Skeletal muscle tissue (tissue), 4 donors: ENCODE measurements around the gene TRIM15. TPM values are rescaled to one million over a fixed set of nuclear protein-coding genes. Genes with fewer than 3 reads are reported as not detected.
A peak's percentile ranks its signal among the peaks of the same experiment; 100 is the strongest.

Experiments
- H3K27ac ChIP-seq: one replicate; pipeline ENCODE4 v1.7.0; 2013; ENCODE audit warnings: mild to moderate bottlenecking, low read depth, low read length, inconsistent platforms
- H3K27me3 ChIP-seq, 3 donors: one replicate each; pipeline ENCODE4 v1.7.0; 2013; ENCODE audit warnings: low read length in 3 of 3; ENCODE audit not compliant: control insufficient read depth in 3 of 3, insufficient read depth in 3 of 3
- H3K36me3 ChIP-seq, 3 donors: one replicate each; pipeline ENCODE4 v1.7.0; 2013; ENCODE audit warnings: low read length in 3 of 3; ENCODE audit not compliant: control insufficient read depth in 3 of 3, insufficient read depth in 3 of 3
- H3K4me1 ChIP-seq, 3 donors: one replicate each; pipeline ENCODE4 v1.7.0; 2013; ENCODE audit warnings: low read length in 3 of 3, mild to moderate bottlenecking in 3 of 3; ENCODE audit not compliant: control insufficient read depth in 3 of 3, insufficient read depth in 3 of 3
- H3K4me3 ChIP-seq, 3 donors: one replicate each; pipeline ENCODE4 v1.7.0; 2013; ENCODE audit warnings: low read length in 3 of 3
- H3K9ac ChIP-seq, 3 donors: one replicate each; pipeline ENCODE4 v1.7.0; 2013; ENCODE audit warnings: low read length in 3 of 3, mild to moderate bottlenecking in 3 of 3, moderate library complexity in 2 of 3, low read depth in 1 of 3
- H3K9me3 ChIP-seq, 3 donors: one replicate each; pipeline ENCODE4 v1.7.0; 2013; ENCODE audit warnings: low read length in 3 of 3; ENCODE audit not compliant: control insufficient read depth in 3 of 3
- total RNA-seq: library from RNA; depleted of rRNA; stranded (reverse); fragments of >200 nt; gene quantifications from one replicate; pipeline ENCODE4 v1.2.3, GENCODE V29; 2014
- donor health status: Osteomylitis.

Gene TRIM15
- total RNA-seq, 1 donor from 2014 or later = not detected

- H3K4me3 ChIP-seq = no peak overlapping the region
- no peak overlapping the region for H3K27ac ChIP-seq
- H3K36me3 ChIP-seq = peaks cover 46 to 65% (median 56%) of the 10 kb centered on the region in 3 donors
- H3K4me1 ChIP-seq = no peaks in the 10 kb centered on the region
- no peaks in the 10 kb centered on the region for H3K9me3 ChIP-seq
- no peaks in the 10 kb centered on the region for H3K27me3 ChIP-seq
- H3K9ac ChIP-seq = peak overlapping the region in 1 of 3 donors; percentile 16
Measured at GRCh38 chr6:30194797-30195690, 31.7 kb downstream of the TRIM15 start.

- Histone ChIP-seq H3K27ac (no peak overlapping the region), H3K4me1 (no peaks in the 10 kb centered on the region), H3K9me3 (no peaks in the 10 kb centered on the region), H3K27me3 (no peaks in the 10 kb centered on the region), H3K9ac (no peak overlapping the region), H3K36me3 (peaks cover 45 to 65% (median 56%) of the 10 kb centered on the region in 3 donors), H3K4me3 (no peak overlapping the region)
Measured at GRCh38 chr6:30195951-30196350, 32.6 kb downstream of the TRIM15 start.

- peaks cover 45 to 61% (median 54%) of the 10 kb centered on the region in 3 donors for H3K36me3 ChIP-seq
- no peaks in the 10 kb centered on the region for H3K27me3 ChIP-seq
- H3K9ac ChIP-seq = no peak overlapping the region
- H3K9me3 ChIP-seq = no peaks in the 10 kb centered on the region
- no peaks in the 10 kb centered on the region for H3K4me1 ChIP-seq
- no peak overlapping the region for H3K27ac ChIP-seq
- H3K4me3 ChIP-seq = no peak overlapping the region
Measured at GRCh38 chr6:30196376-30196775, 33.0 kb downstream of the TRIM15 start.

- H3K9ac ChIP-seq = no peak overlapping the region
- no peaks in the 10 kb centered on the region for H3K27me3 ChIP-seq
- peaks cover 38 to 56% (median 48%) of the 10 kb centered on the region in 3 donors for H3K36me3 ChIP-seq
- H3K27ac ChIP-seq = no peak overlapping the region
- H3K9me3 ChIP-seq = no peaks in the 10 kb centered on the region
- no peak overlapping the region for H3K4me3 ChIP-seq
- H3K4me1 ChIP-seq = no peaks in the 10 kb centered on the region
Measured at GRCh38 chr6:30198166-30199084, 35.1 kb downstream of the TRIM15 start.

- peaks cover 31 to 47% (median 37%) of the 10 kb centered on the region in 3 donors for H3K36me3 ChIP-seq
Measured at GRCh38 chr6:30200551-30201281, 37.4 kb downstream of the TRIM15 start.

GRCh38 chr6:30202366-30202765, 39.0 kb downstream of the TRIM15 start:
- Histone ChIP-seq H3K27me3 (no peaks in the 10 kb centered on the region), H3K27ac (no peak overlapping the region), H3K4me3 (no peak overlapping the region), H3K9me3 (no peaks in the 10 kb centered on the region), H3K36me3 (peaks cover 20 to 31% (median 22%) of the 10 kb centered on the region in 3 donors), H3K9ac (no peak overlapping the region), H3K4me1 (peaks cover 12 to 17% (median 13%) of the 10 kb centered on the region in 3 donors)

More at GRCh38 chr6:30200551-30201281, 37.4 kb downstream of the TRIM15 start:
- H3K27ac ChIP-seq = no peak overlapping the region
- peaks cover 0 to under 1% (median 0%) of the 10 kb centered on the region in 3 donors for H3K4me1 ChIP-seq
- no peak overlapping the region for H3K4me3 ChIP-seq
- H3K27me3 ChIP-seq = no peaks in the 10 kb centered on the region
- no peaks in the 10 kb centered on the region for H3K9me3 ChIP-seq
- no peak overlapping the region for H3K9ac ChIP-seq

GRCh38 chr6:30204116-30204515, 40.8 kb downstream of the TRIM15 start:
- Histone ChIP-seq H3K9me3 (no peaks in the 10 kb centered on the region), H3K27ac (no peak overlapping the region), H3K4me3 (no peak overlapping the region), H3K27me3 (no peaks in the 10 kb centered on the region), H3K36me3 (peaks cover 6 to 13% (median 10%) of the 10 kb centered on the region in 3 donors), H3K4me1 (peaks cover 21 to 26% (median 22%) of the 10 kb centered on the region in 3 donors), H3K9ac (no peak overlapping the region)

GRCh38 chr6:30206152-30206551, 42.8 kb downstream of the TRIM15 start:
- H3K27ac ChIP-seq = no peak overlapping the region

GRCh38 chr6:30206799-30207618, 43.7 kb downstream of the TRIM15 start:
- Histone ChIP-seq H3K9me3 (no peaks in the 10 kb centered on the region), H3K36me3 (no peaks in the 10 kb centered on the region), H3K27ac (peak overlapping the region; percentile 46), H3K4me1 (peaks cover 29 to 40% (median 30%) of the 10 kb centered on the region in 3 donors), H3K9ac (peak overlapping the region in 2 of 3 donors; percentile 58 to 63), H3K27me3 (no peaks in the 10 kb centered on the region), H3K4me3 (peak overlapping the region in 1 of 3 donors; percentile 37)

More at GRCh38 chr6:30206152-30206551, 42.8 kb downstream of the TRIM15 start:
- Histone ChIP-seq H3K4me3 (no peak overlapping the region), H3K36me3 (no peaks in the 10 kb centered on the region), H3K27me3 (no peaks in the 10 kb centered on the region), H3K9me3 (no peaks in the 10 kb centered on the region), H3K4me1 (peaks cover 22 to 31% (median 22%) of the 10 kb centered on the region in 3 donors), H3K9ac (no peak overlapping the region)
